ENCODE data around the gene TMEM143. TPM values are rescaled to one million over a fixed set of nuclear protein-coding genes. Genes with fewer than 3 reads are reported as not detected.

Gene TMEM143
- total RNA-seq, 1 donor from 2014 or later: 11.9 TPM

DNA sequence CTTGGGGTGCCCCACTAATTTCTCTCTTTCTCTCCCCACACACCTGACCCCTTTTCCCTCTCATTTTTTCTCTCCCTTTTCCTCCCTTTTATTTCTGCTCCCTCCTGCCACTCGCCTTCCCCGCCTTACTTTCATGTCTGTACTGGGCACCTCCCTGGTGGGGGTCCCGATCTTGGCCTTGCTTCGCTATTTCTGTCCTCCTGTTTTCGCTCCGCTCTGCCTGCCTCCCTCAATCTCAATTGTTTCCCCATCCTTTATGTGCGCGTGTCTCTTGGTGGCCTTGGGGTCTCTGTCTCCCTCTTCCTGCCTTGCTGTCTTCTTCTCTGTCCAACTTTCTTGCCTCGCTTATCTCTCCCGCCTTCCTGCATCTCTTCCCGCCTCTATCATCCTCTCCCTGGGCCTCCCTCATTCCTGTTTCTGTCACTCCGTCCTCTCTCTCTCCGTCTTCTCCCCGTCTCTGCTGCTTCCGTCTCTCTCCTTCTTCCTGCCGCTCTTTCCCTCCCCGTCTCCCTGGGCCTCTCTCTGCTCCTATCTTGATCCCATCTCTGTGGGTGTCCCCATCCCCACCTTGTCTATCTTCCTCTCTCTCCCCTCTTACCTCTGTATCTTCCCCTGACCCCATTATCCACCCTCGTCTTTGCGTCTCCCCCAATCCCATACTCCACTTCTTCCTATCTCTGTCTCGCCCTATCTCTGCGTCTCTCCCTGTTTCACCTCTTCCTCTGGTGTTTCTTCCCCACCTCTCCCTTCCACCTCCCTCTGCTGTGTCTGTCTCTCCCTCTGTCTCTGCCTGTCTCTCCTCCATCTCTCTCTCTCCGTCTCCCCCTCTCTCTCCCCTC, 33.7 kb upstream of the TMEM143 start:
- Mint-ChIP-seq H3K27me3 (ENCODE audit: unreplicated experiment) (peaks cover 21% of the 10 kb centered on the region), H3K4me1 (ENCODE audit: low read depth, unreplicated experiment) (peaks cover 25% of the 10 kb centered on the region), H3K9me3 (ENCODE audit: unreplicated experiment) (peaks cover 17% of the 10 kb centered on the region), H3K36me3 (ENCODE audit: unreplicated experiment) (no peaks in the 10 kb centered on the region), H3K4me3 (ENCODE audit: unreplicated experiment) (peak overlapping the region; percentile 78), H3K27ac (ENCODE audit: unreplicated experiment) (peak overlapping the region; percentile 90)
- TF ChIP-seq, protein P1, sequence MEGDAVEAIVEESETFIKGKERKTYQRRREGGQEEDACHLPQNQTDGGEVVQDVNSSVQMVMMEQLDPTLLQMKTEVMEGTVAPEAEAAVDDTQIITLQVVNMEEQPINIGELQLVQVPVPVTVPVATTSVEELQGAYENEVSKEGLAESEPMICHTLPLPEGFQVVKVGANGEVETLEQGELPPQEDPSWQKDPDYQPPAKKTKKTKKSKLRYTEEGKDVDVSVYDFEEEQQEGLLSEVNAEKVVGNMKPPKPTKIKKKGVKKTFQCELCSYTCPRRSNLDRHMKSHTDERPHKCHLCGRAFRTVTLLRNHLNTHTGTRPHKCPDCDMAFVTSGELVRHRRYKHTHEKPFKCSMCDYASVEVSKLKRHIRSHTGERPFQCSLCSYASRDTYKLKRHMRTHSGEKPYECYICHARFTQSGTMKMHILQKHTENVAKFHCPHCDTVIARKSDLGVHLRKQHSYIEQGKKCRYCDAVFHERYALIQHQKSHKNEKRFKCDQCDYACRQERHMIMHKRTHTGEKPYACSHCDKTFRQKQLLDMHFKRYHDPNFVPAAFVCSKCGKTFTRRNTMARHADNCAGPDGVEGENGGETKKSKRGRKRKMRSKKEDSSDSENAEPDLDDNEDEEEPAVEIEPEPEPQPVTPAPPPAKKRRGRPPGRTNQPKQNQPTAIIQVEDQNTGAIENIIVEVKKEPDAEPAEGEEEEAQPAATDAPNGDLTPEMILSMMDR (IDR thresholded peaks at IDR 0.05; ENCODE audit: partially characterized antibody, unreplicated experiment): no peak
- DNase-seq: no peak

DNA sequence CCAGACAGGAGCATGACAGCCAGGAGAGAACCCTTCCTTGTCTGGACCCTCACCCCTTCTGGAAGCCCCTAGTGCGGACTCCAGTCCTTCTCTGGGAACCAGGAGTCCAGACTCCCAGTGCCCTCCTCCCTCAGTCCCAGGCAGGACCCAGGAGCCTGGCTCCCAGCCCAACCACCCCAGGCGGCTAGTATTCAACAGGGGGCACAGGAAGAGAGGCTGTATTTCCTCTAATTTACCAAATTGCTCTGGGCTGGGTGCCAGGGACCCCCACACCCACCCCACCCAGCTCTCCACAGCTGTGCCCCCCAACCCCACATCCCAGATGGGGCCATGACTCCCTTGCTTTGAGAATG, 33.1 kb upstream of the TMEM143 start:
- TF ChIP-seq, protein P1 (IDR thresholded peaks at IDR 0.05; ENCODE audit: partially characterized antibody, unreplicated experiment): no peak
- Mint-ChIP-seq H3K27ac (ENCODE audit: unreplicated experiment) (no peak overlapping the region), H3K4me1 (ENCODE audit: low read depth, unreplicated experiment) (peaks cover 23% of the 10 kb centered on the region), H3K4me3 (ENCODE audit: unreplicated experiment) (peak overlapping the region; percentile 69), H3K9me3 (ENCODE audit: unreplicated experiment) (peaks cover 16% of the 10 kb centered on the region), H3K36me3 (ENCODE audit: unreplicated experiment) (no peaks in the 10 kb centered on the region), H3K27me3 (ENCODE audit: unreplicated experiment) (peaks cover 21% of the 10 kb centered on the region)
- no peak for DNase-seq

DNA sequence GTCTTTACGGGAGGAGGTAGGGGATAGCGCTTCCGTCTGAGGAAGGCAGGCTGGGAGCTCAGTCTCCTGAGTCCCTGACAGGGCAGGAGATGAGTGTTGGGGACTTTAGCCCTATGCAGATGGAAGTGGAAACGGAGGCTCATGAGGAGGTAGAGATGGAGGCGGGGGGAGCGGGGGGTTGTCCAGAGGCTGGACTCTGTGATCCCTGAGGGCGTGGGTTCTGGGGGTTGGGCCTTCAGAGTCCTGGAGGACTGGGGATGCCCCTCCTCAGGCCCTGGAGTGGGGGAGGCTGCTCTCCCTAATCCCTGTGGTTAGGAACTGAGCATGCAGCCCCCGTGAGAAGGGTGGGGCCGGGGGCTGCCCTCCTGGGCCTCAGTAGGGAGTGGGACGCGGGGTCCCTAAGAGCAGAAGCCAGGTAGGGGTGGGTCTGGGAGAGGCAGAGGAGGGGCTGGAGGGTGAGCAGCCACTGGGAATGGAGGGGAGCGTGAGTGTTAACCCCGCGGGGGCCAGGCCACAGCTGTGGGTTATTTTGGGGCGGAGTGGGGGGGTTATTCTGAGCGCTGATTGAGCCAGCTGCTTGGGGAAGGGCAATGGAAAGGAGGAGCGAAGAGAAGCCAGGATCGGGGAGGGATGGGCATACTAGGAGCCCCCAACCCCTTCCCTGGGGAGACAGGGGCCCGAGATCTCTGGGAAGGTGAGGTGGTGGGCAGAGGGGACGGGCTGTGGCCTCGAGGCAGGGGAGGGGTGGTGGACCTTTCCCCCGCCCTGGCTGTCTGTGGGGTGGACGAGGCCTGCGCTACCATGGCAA, 32.5 kb upstream of the TMEM143 start:
- H3K36me3 Mint-ChIP-seq (ENCODE audit: unreplicated experiment): no peaks in the 10 kb centered on the region
- TF ChIP-seq, protein P1 (IDR thresholded peaks at IDR 0.05; ENCODE audit: partially characterized antibody, unreplicated experiment): no peak
- H3K27ac Mint-ChIP-seq (ENCODE audit: unreplicated experiment): no peak overlapping the region
- H3K9me3 Mint-ChIP-seq (ENCODE audit: unreplicated experiment): peaks cover 16% of the 10 kb centered on the region
- peak; percentile 63 for DNase-seq
- H3K4me3 Mint-ChIP-seq (ENCODE audit: unreplicated experiment): peak overlapping the region; percentile 69
- peaks cover 24% of the 10 kb centered on the region for H3K4me1 Mint-ChIP-seq (ENCODE audit: low read depth, unreplicated experiment)
- H3K27me3 Mint-ChIP-seq (ENCODE audit: unreplicated experiment): peaks cover 21% of the 10 kb centered on the region

DNA sequence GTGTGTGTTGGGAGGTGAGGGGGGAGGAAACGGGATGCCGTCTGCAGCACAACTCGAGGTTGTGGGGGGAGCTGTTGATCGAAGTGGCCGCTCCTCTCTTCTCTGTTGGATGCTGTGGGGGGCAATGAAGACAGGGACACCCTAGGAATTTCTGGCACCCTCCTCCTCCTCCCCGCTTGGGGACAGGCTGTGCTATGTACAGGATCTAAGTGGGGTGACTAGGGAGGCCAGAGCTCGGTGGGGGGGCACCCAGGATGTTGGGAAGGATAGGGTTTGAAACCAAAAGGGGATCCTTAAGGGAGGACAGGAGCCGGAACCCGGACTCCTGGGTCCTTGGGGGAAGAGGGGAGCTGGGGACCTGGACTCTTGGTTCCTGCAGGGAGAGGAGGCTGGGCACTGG, 31.8 kb upstream of the TMEM143 start:
- peaks cover 16% of the 10 kb centered on the region for H3K9me3 Mint-ChIP-seq (ENCODE audit: unreplicated experiment)
- H3K4me3 Mint-ChIP-seq (ENCODE audit: unreplicated experiment): peak overlapping the region; percentile 82
- TF ChIP-seq, protein P1 (IDR thresholded peaks at IDR 0.05; ENCODE audit: partially characterized antibody, unreplicated experiment): no peak
- H3K36me3 Mint-ChIP-seq (ENCODE audit: unreplicated experiment): no peaks in the 10 kb centered on the region
- no peak for DNase-seq
- peak overlapping the region; percentile 28 for H3K27ac Mint-ChIP-seq (ENCODE audit: unreplicated experiment)
- peaks cover 21% of the 10 kb centered on the region for H3K27me3 Mint-ChIP-seq (ENCODE audit: unreplicated experiment)
- peaks cover 21% of the 10 kb centered on the region for H3K4me1 Mint-ChIP-seq (ENCODE audit: low read depth, unreplicated experiment)

DNA sequence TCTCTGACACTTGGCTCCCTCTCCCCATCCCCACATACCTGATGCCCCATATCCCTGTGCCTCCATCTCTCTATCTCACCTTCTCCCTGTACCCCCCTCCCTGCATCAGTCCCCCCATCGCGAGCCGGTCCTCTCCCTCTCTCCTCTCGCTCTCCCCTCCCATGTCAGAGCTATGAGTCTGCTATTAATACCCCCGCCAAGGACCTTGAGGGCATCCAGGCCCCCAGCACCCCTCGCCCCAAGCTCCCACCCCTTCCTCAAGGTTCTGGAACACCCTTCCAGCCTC, 31.4 kb upstream of the TMEM143 start:
- Mint-ChIP-seq H3K9me3 (ENCODE audit: unreplicated experiment) (peaks cover 13% of the 10 kb centered on the region), H3K27me3 (ENCODE audit: unreplicated experiment) (peaks cover 21% of the 10 kb centered on the region), H3K4me1 (ENCODE audit: low read depth, unreplicated experiment) (peaks cover 21% of the 10 kb centered on the region), H3K4me3 (ENCODE audit: unreplicated experiment) (peak overlapping the region; percentile 82), H3K27ac (ENCODE audit: unreplicated experiment) (peak overlapping the region; percentile 43), H3K36me3 (ENCODE audit: unreplicated experiment) (no peaks in the 10 kb centered on the region)
- no peak for DNase-seq
- TF ChIP-seq, protein P1 (IDR thresholded peaks at IDR 0.05; ENCODE audit: partially characterized antibody, unreplicated experiment): no peak

All from glutamatergic neuron (in vitro differentiated cells).